ENCODE results near the gene PCYT1A. TPM values are rescaled to one million over a fixed set of nuclear protein-coding genes. Genes with fewer than 3 reads are reported as not detected.

The PCYT1A gene
- total RNA-seq, 4 donors from 2014 or later, result 55.7 to 62.7 (median 59.3) TPM

GRCh38 chr3:196288141-196288460 is 575 bp upstream of the PCYT1A start:
- intact Hi-C loops (cut with DNase I), result no loop called here
- under 1% methylated on average over 16 of the region's 17 CpGs for WGBS
- Histone ChIP-seq H3K27me3 (no peaks in the 10 kb centered on the region), H3K4me3 (peak overlapping the region; percentile 71 to 85 (median 82)), H3K4me1 (peaks cover 32 to 42% (median 37%) of the 10 kb centered on the region in 4 donors), H3K27ac (replicated peaks in 1 of 4) (peak overlapping the region; percentile 83 to 90 (median 90)), H3K36me3 (no peaks in the 10 kb centered on the region), H3K9me3 (no peaks in the 10 kb centered on the region)
- DNase-seq (ENCODE audit: extremely low spot score), result no peak
- TF ChIP-seq POLR2A (IDR thresholded peaks at IDR 0.05; ENCODE audit: low read depth) (no peak), POLR2AphosphoS5 (IDR thresholded peaks at IDR 0.05) (no peak), EP300 (IDR thresholded peaks at IDR 0.05) (no peak), CTCF (IDR thresholded peaks at IDR 0.05) (no peak)

GRCh38 chr3:196287090-196287439 is 461 bp downstream of the PCYT1A start:
- no peaks in the 10 kb centered on the region for H3K9me3 ChIP-seq
- H3K27me3 ChIP-seq, result no peaks in the 10 kb centered on the region
- no peak for DNase-seq (ENCODE audit: extremely low spot score)
- WGBS, result under 1% methylated on average over 15 of the region's 22 CpGs
- intact Hi-C loops (cut with DNase I), result no loop called here
- H3K27ac ChIP-seq (replicated peaks in 1 of 4), result peak overlapping the region; percentile 83 to 90 (median 90)
- H3K36me3 ChIP-seq, result no peaks in the 10 kb centered on the region
- TF ChIP-seq POLR2A (IDR thresholded peaks at IDR 0.05; ENCODE audit: low read depth), result no peak
- H3K4me1 ChIP-seq, result peaks cover 34 to 45% (median 38%) of the 10 kb centered on the region in 4 donors
- peak overlapping the region; percentile 71 to 85 (median 82) for H3K4me3 ChIP-seq

GRCh38 chr3:196284396-196284795 is 3.1 kb downstream of the PCYT1A start:
- Histone ChIP-seq H3K4me3 (no peak overlapping the region), H3K4me1 (peaks cover 42 to 50% (median 48%) of the 10 kb centered on the region in 4 donors), H3K27ac (replicated peaks in 1 of 4) (no peak overlapping the region), H3K9me3 (no peaks in the 10 kb centered on the region), H3K27me3 (no peaks in the 10 kb centered on the region), H3K36me3 (no peaks in the 10 kb centered on the region)
- intact Hi-C loops (cut with DNase I), result no loop called here
- 26% methylated on average over 3 of the region's 3 CpGs for WGBS
- no peak for TF ChIP-seq POLR2AphosphoS5 (IDR thresholded peaks at IDR 0.05)
- no peak for TF ChIP-seq POLR2A (IDR thresholded peaks at IDR 0.05; ENCODE audit: low read depth)
- no peak for TF ChIP-seq EP300 (IDR thresholded peaks at IDR 0.05)
- TF ChIP-seq CTCF (IDR thresholded peaks at IDR 0.05), result no peak
- no peak for DNase-seq (ENCODE audit: extremely low spot score)

- no peak for DNase-seq (ENCODE audit: extremely low spot score)
- Histone ChIP-seq H3K27me3 (no peaks in the 10 kb centered on the region), H3K36me3 (no peaks in the 10 kb centered on the region), H3K4me1 (peaks cover 48 to 58% (median 56%) of the 10 kb centered on the region in 4 donors), H3K27ac (replicated peaks in 1 of 4) (no peak overlapping the region), H3K9me3 (no peaks in the 10 kb centered on the region), H3K4me3 (no peak overlapping the region)
- intact Hi-C loops (cut with DNase I), result no loop called here
- TF ChIP-seq POLR2A (IDR thresholded peaks at IDR 0.05; ENCODE audit: low read depth), result no peak
- TF ChIP-seq EP300 (IDR thresholded peaks at IDR 0.05), result no peak
- no peak for TF ChIP-seq POLR2AphosphoS5 (IDR thresholded peaks at IDR 0.05)
- TF ChIP-seq CTCF (IDR thresholded peaks at IDR 0.05), result no peak
- 88% methylated on average over 4 of the region's 4 CpGs for WGBS
Measured at GRCh38 chr3:196281962-196282361, 5.6 kb downstream of the PCYT1A start.

GRCh38 chr3:196280689-196281440 is 6.7 kb downstream of the PCYT1A start:
- 82% methylated on average over 7 of the region's 7 CpGs for WGBS
- DNase-seq (ENCODE audit: extremely low spot score), result no peak
- TF ChIP-seq EP300 (IDR thresholded peaks at IDR 0.05) (no peak), POLR2A (IDR thresholded peaks at IDR 0.05; ENCODE audit: low read depth) (no peak), CTCF (IDR thresholded peaks at IDR 0.05) (no peak), POLR2AphosphoS5 (IDR thresholded peaks at IDR 0.05) (no peak)
- no peaks in the 10 kb centered on the region for H3K9me3 ChIP-seq
- intact Hi-C loops (cut with DNase I), result no loop called here
- no peaks in the 10 kb centered on the region for H3K27me3 ChIP-seq
- H3K4me3 ChIP-seq, result no peak overlapping the region
- H3K4me1 ChIP-seq, result peaks cover 37 to 48% (median 45%) of the 10 kb centered on the region in 4 donors
- H3K36me3 ChIP-seq, result no peaks in the 10 kb centered on the region
- no peak overlapping the region for H3K27ac ChIP-seq (replicated peaks in 1 of 4)
